K562 (cell line): Measurements from ENCODE around the gene CEP131. TPM values are rescaled to one million over a fixed set of nuclear protein-coding genes. Genes with fewer than 3 reads are reported as not detected.

Experiments
- ARHGAP35 ChIP-seq: fragments of 450-650 bp; IDR thresholded peaks from 2 replicates; pipeline ENCODE4 v1.6.1; 2018; ENCODE audit not compliant: partially characterized antibody
- ARID4B ChIP-seq: sonication (generic); formaldehyde crosslinking; IDR thresholded peaks from 2 replicates; pipeline ENCODE4 v1.8.0; 2022; ENCODE audit warnings: mild to moderate bottlenecking, missing genetic modification reagents
- CBX5 ChIP-seq: IDR thresholded peaks from 2 replicates; pipeline ENCODE4 v1.6.1; 2014; ENCODE audit warnings: low read depth, borderline replicate concordance
- CHD2 ChIP-seq: IDR thresholded peaks from 2 replicates; pipeline ENCODE4 v1.6.1; 2011; ENCODE audit warnings: low read depth, low read length
- ERF ChIP-seq: fragments of 450-650 bp; formaldehyde crosslinking; IDR thresholded peaks from 2 replicates; pipeline ENCODE4 v1.4.0; 2020; ENCODE audit warnings: mild to moderate bottlenecking, mixed read lengths
- GTF2A2 ChIP-seq: IDR thresholded peaks from 2 replicates; pipeline ENCODE4 v1.6.1; 2016; ENCODE audit warnings: mild to moderate bottlenecking, missing genetic modification characterization, missing compliant biosample characterization
- HDAC6 ChIP-seq: IDR thresholded peaks from 2 replicates; pipeline ENCODE4 v1.6.1; 2012; ENCODE audit warnings: low read depth, mild to moderate bottlenecking, control low read depth, inconsistent platforms, low read length, moderate library complexity
- IRF2 ChIP-seq: sonication (generic); formaldehyde crosslinking; IDR thresholded peaks from 2 replicates; pipeline ENCODE4 v1.8.1; 2022; ENCODE audit warnings: mild to moderate bottlenecking, missing genetic modification reagents
- RBM15 ChIP-seq: fragments of 200-400 bp; formaldehyde crosslinking; IDR thresholded peaks from 2 replicates; pipeline ENCODE4 v1.6.1; 2018; ENCODE audit warnings: mild to moderate bottlenecking, low read length, moderate library complexity; ENCODE audit not compliant: insufficient read depth
- SAP30 ChIP-seq: fragments of 200-600 bp; sonication (generic); IDR thresholded peaks from 2 replicates; pipeline ENCODE4 v1.6.1; 2012; ENCODE audit warnings: borderline replicate concordance, low read depth, mild to moderate bottlenecking, moderate library complexity, low read length, control low read depth, inconsistent platforms; ENCODE audit not compliant: insufficient read depth, poor library complexity, severe bottlenecking
- TCFL5 ChIP-seq: fragments of 250-450 bp; sonication (Bioruptor Pico); conservative IDR thresholded peaks from 2 replicates; pipeline ENCODE4 v1.6.1; 2021; ENCODE audit warnings: mild to moderate bottlenecking, moderate library complexity, matching md5 sums
- ZNF12 ChIP-seq: sonication (generic); formaldehyde crosslinking; IDR thresholded peaks from 2 replicates; pipeline ENCODE4 v1.4.0; 2020; ENCODE audit warnings: mild to moderate bottlenecking, missing genetic modification reagents
- ZNF311 ChIP-seq: fragments of 250-450 bp; sonication (Bioruptor Pico); IDR thresholded peaks from 2 replicates; pipeline ENCODE4 v1.4.0; 2020; ENCODE audit warnings: mild to moderate bottlenecking, moderate library complexity
- ZNF764 ChIP-seq: fragments of 250-450 bp; sonication (Bioruptor Pico); IDR thresholded peaks from 2 replicates; pipeline ENCODE4 v1.4.0; 2020; ENCODE audit warnings: low read depth, mild to moderate bottlenecking, moderate library complexity
- ZSCAN32 ChIP-seq: fragments of 450-650 bp; formaldehyde crosslinking; IDR thresholded peaks from 2 replicates; pipeline ENCODE4 v1.4.0; 2020; ENCODE audit warnings: mild to moderate bottlenecking, moderate library complexity
- polyA plus RNA-seq, 8 experiments: library from polyadenylated mRNA; depleted of rRNA in 4 of 8; stranded (reverse) in 5 of 8; unstranded in 3 of 8; fragments of >200 nt; fragmentation: Nextera tagmentation in 2 of 8; fragmentation: Illumina TruSeq in 1 of 8; extraction: Ambion mirVana in 2 of 8; extraction: Trizol in 1 of 8; gene quantifications; 2 replicates each; pipeline versions ENCODE4 v1.2.1 to v1.2.3, GENCODE V29; 2011 to 2014; ENCODE audit warnings: inconsistent platforms in 1 of 8, missing spikeins in 1 of 8
- total RNA-seq, 7 experiments: library from RNA; depleted of rRNA in 6 of 7; stranded (reverse); fragments of >200 nt in 6 of 7; fragmentation: Illumina TruSeq in 2 of 7; extraction: Trizol in 2 of 7; gene quantifications; 2 replicates each; pipeline versions ENCODE4 v1.2.1 to v1.2.3, GENCODE V29; 2011 to 2021; ENCODE audit warnings: low replicate concordance in 1 of 7
- TF ChIP-seq, protein P1 (sequence below), 2 experiments: IDR thresholded peaks; 2 replicates each; pipeline ENCODE4 v1.6.1; 2012; ENCODE audit warnings: improper control_type of control experiment in 2 of 2, low read depth in 2 of 2, low read length in 2 of 2, borderline replicate concordance in 1 of 2
- TF ChIP-seq, protein P2 (sequence below): sonication (generic); formaldehyde crosslinking; IDR thresholded peaks from 2 replicates; pipeline ENCODE4 v1.8.0; 2022; ENCODE audit warnings: missing genetic modification reagents, mild to moderate bottlenecking, moderate library complexity, borderline replicate concordance
- TF ChIP-seq, protein P3 (sequence below): fragments of 250-450 bp; sonication (Bioruptor Pico); IDR thresholded peaks from 2 replicates; pipeline ENCODE4 v1.4.0; 2020; ENCODE audit warnings: mild to moderate bottlenecking, moderate library complexity

Gene CEP131
- total and polyA plus RNA-seq, 9 of the 15 experiments (the other 6 are each of a cell fraction or from before 2014, with no cell fraction given), result 0.24 to 21.2 (median 2.3) TPM

- TF ChIP-seq, protein P1, sequence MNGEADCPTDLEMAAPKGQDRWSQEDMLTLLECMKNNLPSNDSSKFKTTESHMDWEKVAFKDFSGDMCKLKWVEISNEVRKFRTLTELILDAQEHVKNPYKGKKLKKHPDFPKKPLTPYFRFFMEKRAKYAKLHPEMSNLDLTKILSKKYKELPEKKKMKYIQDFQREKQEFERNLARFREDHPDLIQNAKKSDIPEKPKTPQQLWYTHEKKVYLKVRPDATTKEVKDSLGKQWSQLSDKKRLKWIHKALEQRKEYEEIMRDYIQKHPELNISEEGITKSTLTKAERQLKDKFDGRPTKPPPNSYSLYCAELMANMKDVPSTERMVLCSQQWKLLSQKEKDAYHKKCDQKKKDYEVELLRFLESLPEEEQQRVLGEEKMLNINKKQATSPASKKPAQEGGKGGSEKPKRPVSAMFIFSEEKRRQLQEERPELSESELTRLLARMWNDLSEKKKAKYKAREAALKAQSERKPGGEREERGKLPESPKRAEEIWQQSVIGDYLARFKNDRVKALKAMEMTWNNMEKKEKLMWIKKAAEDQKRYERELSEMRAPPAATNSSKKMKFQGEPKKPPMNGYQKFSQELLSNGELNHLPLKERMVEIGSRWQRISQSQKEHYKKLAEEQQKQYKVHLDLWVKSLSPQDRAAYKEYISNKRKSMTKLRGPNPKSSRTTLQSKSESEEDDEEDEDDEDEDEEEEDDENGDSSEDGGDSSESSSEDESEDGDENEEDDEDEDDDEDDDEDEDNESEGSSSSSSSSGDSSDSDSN (IDR thresholded peaks at IDR 0.05; ENCODE audit: borderline replicate concordance in 1 of 2, low read depth in 2 of 2, low read length in 2 of 2), result no peak
- TF ChIP-seq, protein P2, sequence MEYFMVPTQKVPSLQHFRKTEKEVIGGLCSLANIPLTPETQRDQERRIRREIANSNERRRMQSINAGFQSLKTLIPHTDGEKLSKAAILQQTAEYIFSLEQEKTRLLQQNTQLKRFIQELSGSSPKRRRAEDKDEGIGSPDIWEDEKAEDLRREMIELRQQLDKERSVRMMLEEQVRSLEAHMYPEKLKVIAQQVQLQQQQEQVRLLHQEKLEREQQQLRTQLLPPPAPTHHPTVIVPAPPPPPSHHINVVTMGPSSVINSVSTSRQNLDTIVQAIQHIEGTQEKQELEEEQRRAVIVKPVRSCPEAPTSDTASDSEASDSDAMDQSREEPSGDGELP (CRISPR knock-in tag), result 0 out of 2 replicates have a peak, but pooled peaks have one; percentile 13
- TF ChIP-seq SAP30, result peak; percentile 57
- TF ChIP-seq IRF2 (CRISPR knock-in tag), result no peak
- TF ChIP-seq ZNF12 (CRISPR knock-in tag), result 0 out of 2 replicates have a peak, but pooled peaks have one; percentile 23
- TF ChIP-seq ZNF764 (CRISPR knock-in tag), result no peak
- TF ChIP-seq CBX5, result no peak
- no peak for TF ChIP-seq ERF (CRISPR knock-in tag)
- TF ChIP-seq, protein P3, sequence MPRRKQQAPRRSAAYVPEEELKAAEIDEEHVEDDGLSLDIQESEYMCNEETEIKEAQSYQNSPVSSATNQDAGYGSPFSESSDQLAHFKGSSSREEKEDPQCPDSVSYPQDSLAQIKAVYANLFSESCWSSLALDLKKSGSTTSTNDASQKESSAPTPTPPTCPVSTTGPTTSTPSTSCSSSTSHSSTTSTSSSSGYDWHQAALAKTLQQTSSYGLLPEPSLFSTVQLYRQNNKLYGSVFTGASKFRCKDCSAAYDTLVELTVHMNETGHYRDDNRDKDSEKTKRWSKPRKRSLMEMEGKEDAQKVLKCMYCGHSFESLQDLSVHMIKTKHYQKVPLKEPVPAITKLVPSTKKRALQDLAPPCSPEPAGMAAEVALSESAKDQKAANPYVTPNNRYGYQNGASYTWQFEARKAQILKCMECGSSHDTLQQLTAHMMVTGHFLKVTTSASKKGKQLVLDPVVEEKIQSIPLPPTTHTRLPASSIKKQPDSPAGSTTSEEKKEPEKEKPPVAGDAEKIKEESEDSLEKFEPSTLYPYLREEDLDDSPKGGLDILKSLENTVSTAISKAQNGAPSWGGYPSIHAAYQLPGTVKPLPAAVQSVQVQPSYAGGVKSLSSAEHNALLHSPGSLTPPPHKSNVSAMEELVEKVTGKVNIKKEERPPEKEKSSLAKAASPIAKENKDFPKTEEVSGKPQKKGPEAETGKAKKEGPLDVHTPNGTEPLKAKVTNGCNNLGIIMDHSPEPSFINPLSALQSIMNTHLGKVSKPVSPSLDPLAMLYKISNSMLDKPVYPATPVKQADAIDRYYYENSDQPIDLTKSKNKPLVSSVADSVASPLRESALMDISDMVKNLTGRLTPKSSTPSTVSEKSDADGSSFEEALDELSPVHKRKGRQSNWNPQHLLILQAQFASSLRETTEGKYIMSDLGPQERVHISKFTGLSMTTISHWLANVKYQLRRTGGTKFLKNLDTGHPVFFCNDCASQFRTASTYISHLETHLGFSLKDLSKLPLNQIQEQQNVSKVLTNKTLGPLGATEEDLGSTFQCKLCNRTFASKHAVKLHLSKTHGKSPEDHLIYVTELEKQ (CRISPR knock-in tag), result no peak
- no peak for TF ChIP-seq TCFL5
- no peak for TF ChIP-seq ZNF311 (CRISPR knock-in tag)
- TF ChIP-seq ARID4B (CRISPR knock-in tag), result peak; percentile 71
- TF ChIP-seq ARHGAP35, result no peak
- TF ChIP-seq HDAC6, result no peak
- no peak for TF ChIP-seq GTF2A2
- TF ChIP-seq CHD2, result no peak
- TF ChIP-seq RBM15, result no peak
- no peak for TF ChIP-seq ZSCAN32
Measured at GRCh38 chr17:81238490-81238814, 15.7 kb upstream of the CEP131 start (continued).
